Endodermal cell (in vitro differentiated cells): ENCODE measurements around the gene TBC1D24. TPM values are rescaled to one million over a fixed set of nuclear protein-coding genes. Genes with fewer than 3 reads are reported as not detected.

ENCODE experiments used
- DNase-seq: peaks from one replicate; pipeline ENCODE4 v3.0.0-alpha.2; 2017
- H3K27ac ChIP-seq: 2 replicates; pipeline ENCODE4 v1.5.1; 2013; ENCODE audit warnings: mild to moderate bottlenecking, low read depth, low read length, moderate library complexity
- H3K27me3 ChIP-seq: 2 replicates; pipeline ENCODE4 v1.6.1; 2013; ENCODE audit warnings: mild to moderate bottlenecking, low read length, moderate library complexity; ENCODE audit not compliant: insufficient read depth, control insufficient read depth, poor library complexity, severe bottlenecking
- H3K36me3 ChIP-seq: 2 replicates; pipeline ENCODE4 v1.7.0; 2013; ENCODE audit warnings: mild to moderate bottlenecking, low read length, moderate library complexity; ENCODE audit not compliant: control insufficient read depth, insufficient read depth
- H3K4me1 ChIP-seq: one replicate; pipeline ENCODE4 v1.7.0; 2013; ENCODE audit warnings: low read length; ENCODE audit not compliant: control insufficient read depth, insufficient read depth
- H3K4me3 ChIP-seq: 2 replicates; pipeline ENCODE4 v1.5.1; 2013; ENCODE audit warnings: mild to moderate bottlenecking, low read length, moderate library complexity
- H3K9ac ChIP-seq: 2 replicates; pipeline ENCODE4 v1.6.1; 2013; ENCODE audit warnings: mild to moderate bottlenecking, low read length, moderate library complexity; ENCODE audit not compliant: poor library complexity, severe bottlenecking; ENCODE audit errors: extremely low read depth
- H3K9me3 ChIP-seq: 2 replicates; pipeline ENCODE4 v1.6.1; 2013; ENCODE audit warnings: mild to moderate bottlenecking, low read length, moderate library complexity; ENCODE audit not compliant: control insufficient read depth
- H3K27ac Mint-ChIP-seq: 2 replicates; pipeline ENCODE4 v1.8.0; 2020; ENCODE audit warnings: mixed read lengths
- H3K27me3 Mint-ChIP-seq: 2 replicates; pipeline ENCODE4 v1.8.0; 2021; ENCODE audit warnings: mild to moderate bottlenecking, mixed read lengths; ENCODE audit not compliant: insufficient read depth
- H3K36me3 Mint-ChIP-seq: 2 replicates; pipeline ENCODE4 v1.8.0; 2020; ENCODE audit warnings: low read depth, mixed read lengths
- H3K4me1 Mint-ChIP-seq: 2 replicates; pipeline ENCODE4 v1.8.0; 2020; ENCODE audit warnings: mixed read lengths
- H3K4me3 Mint-ChIP-seq: 2 replicates; pipeline ENCODE4 v1.8.0; 2020; ENCODE audit warnings: mild to moderate bottlenecking, moderate library complexity, mixed read lengths
- H3K9me3 Mint-ChIP-seq: 2 replicates; pipeline ENCODE4 v1.8.0; 2020; ENCODE audit warnings: mild to moderate bottlenecking, mixed read lengths
- WGBS, 2 experiments: methylation state at CpG; one replicate each; pipeline versions ENCODE4 v1.1.5 to v1.1.7; 2013; ENCODE audit warnings: missing lambda C conversion rate in 2 of 2, mixed read lengths in 1 of 2; ENCODE audit not compliant: insufficient coverage in 1 of 2, insufficient read length in 1 of 2; 5-methylcytosine and 5-hydroxymethylcytosine counted together
- total RNA-seq, 2 donors: library from RNA; stranded (reverse); fragmentation: NEBNext Ultra II Directional in 1 of 2; extraction: Animal tissue kit (Norgen Biotek cat#: 25700) in 1 of 2; gene quantifications; 2 replicates in 1 of 2; 3 replicates in 1 of 2; pipeline ENCODE4 v1.2.1, GENCODE V29; 2021
- TF ChIP-seq, protein P1 (sequence below): fragments of 200-600 bp; sonication (generic); conservative IDR thresholded peaks from 2 replicates; pipeline ENCODE4 v1.5.0; 2021; ENCODE audit warnings: antibody characterized with exemption, mild to moderate bottlenecking

TBC1D24 gene
- total RNA-seq, 2 donors from 2014 or later, result 15.7 to 19.4 TPM

GRCh38 chr16:2470603-2471015 is 4.3 kb upstream of the TBC1D24 start:
- Mint-ChIP-seq H3K27me3 (peaks cover 40% of the 10 kb centered on the region), H3K36me3 (no peaks in the 10 kb centered on the region), H3K4me3 (no peak overlapping the region), H3K4me1 (peaks cover 6% of the 10 kb centered on the region), H3K27ac (no peak overlapping the region), H3K9me3 (no peaks in the 10 kb centered on the region)
- Histone ChIP-seq H3K27ac (no peak overlapping the region), H3K4me3 (no peak overlapping the region), H3K36me3 (no peaks in the 10 kb centered on the region), H3K9me3 (no peaks in the 10 kb centered on the region), H3K27me3 (peaks cover 32% of the 10 kb centered on the region), H3K4me1 (peaks cover 11% of the 10 kb centered on the region), H3K9ac (no peak overlapping the region)
- WGBS, 2 experiments, result 60 to 62% methylated on average over 7 to 9 of the region's 9 CpGs
- peak; percentile 68 for DNase-seq
- TF ChIP-seq, protein P1, sequence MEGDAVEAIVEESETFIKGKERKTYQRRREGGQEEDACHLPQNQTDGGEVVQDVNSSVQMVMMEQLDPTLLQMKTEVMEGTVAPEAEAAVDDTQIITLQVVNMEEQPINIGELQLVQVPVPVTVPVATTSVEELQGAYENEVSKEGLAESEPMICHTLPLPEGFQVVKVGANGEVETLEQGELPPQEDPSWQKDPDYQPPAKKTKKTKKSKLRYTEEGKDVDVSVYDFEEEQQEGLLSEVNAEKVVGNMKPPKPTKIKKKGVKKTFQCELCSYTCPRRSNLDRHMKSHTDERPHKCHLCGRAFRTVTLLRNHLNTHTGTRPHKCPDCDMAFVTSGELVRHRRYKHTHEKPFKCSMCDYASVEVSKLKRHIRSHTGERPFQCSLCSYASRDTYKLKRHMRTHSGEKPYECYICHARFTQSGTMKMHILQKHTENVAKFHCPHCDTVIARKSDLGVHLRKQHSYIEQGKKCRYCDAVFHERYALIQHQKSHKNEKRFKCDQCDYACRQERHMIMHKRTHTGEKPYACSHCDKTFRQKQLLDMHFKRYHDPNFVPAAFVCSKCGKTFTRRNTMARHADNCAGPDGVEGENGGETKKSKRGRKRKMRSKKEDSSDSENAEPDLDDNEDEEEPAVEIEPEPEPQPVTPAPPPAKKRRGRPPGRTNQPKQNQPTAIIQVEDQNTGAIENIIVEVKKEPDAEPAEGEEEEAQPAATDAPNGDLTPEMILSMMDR, result no peak

- Mint-ChIP-seq H3K4me1 (peaks cover 6% of the 10 kb centered on the region), H3K4me3 (no peak within 1 kb of the TSS), H3K36me3 (no peaks in the 10 kb centered on the region), H3K27ac (no peak within 1 kb of the TSS), H3K27me3 (peaks cover 43% of the 10 kb centered on the region), H3K9me3 (no peaks in the 10 kb centered on the region)
- Histone ChIP-seq H3K9me3 (no peaks in the 10 kb centered on the region), H3K27ac (no peak within 1 kb of the TSS), H3K27me3 (peaks cover 36% of the 10 kb centered on the region), H3K4me1 (peaks cover 13% of the 10 kb centered on the region), H3K36me3 (no peaks in the 10 kb centered on the region), H3K9ac (no peak within 1 kb of the TSS), H3K4me3 (no peak within 1 kb of the TSS)
- TF ChIP-seq, protein P1, result no peak
- WGBS, 2 experiments, result 2% methylated on average over 13 to 58 of the region's 59 CpGs
- DNase-seq, result peak; percentile 76
Observed at GRCh38 chr16:2471016-2471652, 3.8 kb upstream of the TBC1D24 start, which contains the start of gene NTN3. Gene NTN3 (plus strand): TSS chr16:2471297. CDS start chr16:2471702, 405 bp downstream.

- Histone ChIP-seq H3K36me3 (no peaks in the 10 kb centered on the region), H3K27me3 (peaks cover 43% of the 10 kb centered on the region), H3K4me3 (no peak overlapping the region), H3K27ac (no peak overlapping the region), H3K4me1 (peaks cover 14% of the 10 kb centered on the region), H3K9me3 (no peaks in the 10 kb centered on the region), H3K9ac (no peak overlapping the region)
- Mint-ChIP-seq H3K4me3 (no peak overlapping the region), H3K27ac (no peak overlapping the region), H3K4me1 (peaks cover 6% of the 10 kb centered on the region), H3K36me3 (no peaks in the 10 kb centered on the region), H3K9me3 (no peaks in the 10 kb centered on the region), H3K27me3 (peaks cover 49% of the 10 kb centered on the region)
- no peak for DNase-seq
- 58 to 72% methylated on average over 16 to 61 of the region's 61 CpGs for WGBS, 2 experiments
- TF ChIP-seq, protein P1, result no peak
Observed at GRCh38 chr16:2471653-2472487, 3.1 kb upstream of the TBC1D24 start.
